ENCODE measurements around the gene UQCRQ.

UQCRQ gene

GRCh38 chr5:132871459-132872284 lies 5.2 kb downstream of the UQCRQ start:
- DNase-seq: no peak

GRCh38 chr5:132872788-132873118 lies 6.3 kb downstream of the UQCRQ start:
- DNase-seq: no peak

GRCh38 chr5:132873119-132873929 lies 6.9 kb downstream of the UQCRQ start, which contains the start of gene LEAP2:
Gene LEAP2 (plus strand): TSS chr5:132873668. CDS start chr5:132873695, 27 bp downstream.
- DNase-seq: no peak

GRCh38 chr5:132873930-132874271 lies 7.5 kb downstream of the UQCRQ start:
- DNase-seq: no peak

GRCh38 chr5:132876020-132876759 lies 9.7 kb downstream of the UQCRQ start:
- DNase-seq: no peak

GRCh38 chr5:132877466-132877865 lies 11.0 kb downstream of the UQCRQ start:
- DNase-seq: no peak

GRCh38 chr5:132877938-132878337 lies 11.5 kb downstream of the UQCRQ start:
- no peak for DNase-seq

- peak; percentile 54 for DNase-seq
Observed at GRCh38 chr5:132883261-132883834, 16.9 kb downstream of the UQCRQ start.

- DNase-seq: no peak
Observed at GRCh38 chr5:132884548-132884947, 18.1 kb downstream of the UQCRQ start.

GRCh38 chr5:132886064-132886823 lies 19.8 kb downstream of the UQCRQ start:
- DNase-seq: no peak

- DNase-seq: no peak
Observed at GRCh38 chr5:132887283-132887682, 20.8 kb downstream of the UQCRQ start.

- no peak for DNase-seq
Observed at GRCh38 chr5:132889501-132889900, 23.1 kb downstream of the UQCRQ start.

- DNase-seq: no peak
Observed at GRCh38 chr5:132890817-132891216, 24.4 kb downstream of the UQCRQ start.

- DNase-seq: no peak
Observed at GRCh38 chr5:132895719-132896305, 29.4 kb downstream of the UQCRQ start.

- DNase-seq: no peak
Observed at GRCh38 chr5:132896685-132897084, 30.2 kb downstream of the UQCRQ start.

GRCh38 chr5:132898094-132898493 lies 31.7 kb downstream of the UQCRQ start:
- no peak for DNase-seq

GRCh38 chr5:132901036-132901435 lies 34.6 kb downstream of the UQCRQ start:
- no peak for DNase-seq

GRCh38 chr5:132901730-132902129 lies 35.3 kb downstream of the UQCRQ start:
- no peak for DNase-seq

GRCh38 chr5:132905938-132906337 lies 39.5 kb downstream of the UQCRQ start:
- no peak for DNase-seq

- DNase-seq: no peak
Observed at GRCh38 chr5:132907161-132907560, 40.7 kb downstream of the UQCRQ start.

- DNase-seq: no peak
Observed at GRCh38 chr5:132909702-132910101, 43.3 kb downstream of the UQCRQ start.

GRCh38 chr5:132915681-132916080 lies 49.2 kb downstream of the UQCRQ start:
- no peak for DNase-seq
